ENCODE data around the gene COL4A3.

Gene COL4A3

GRCh38 chr2:227163998-227164762 lies at the start of gene COL4A3, which contains the start of gene COL4A4:
COL4A3 (plus strand) TSS chr2:227164624; CDS start chr2:227164727, 103 bp downstream.
COL4A4 (minus strand) TSS chr2:227164205; CDS start chr2:227147483, 16,722 bp downstream.
- no peak for DNase-seq (ENCODE audit: low read depth)
- no peak for TF ChIP-seq POLR2A (IDR thresholded peaks at IDR 0.05; ENCODE audit: extremely low read depth, insufficient read length)
- no peak for TF ChIP-seq MYC (IDR thresholded peaks at IDR 0.05; ENCODE audit: low read depth, low read length)
- TF ChIP-seq CTCF (IDR thresholded peaks at IDR 0.05; ENCODE audit: low read depth, low read length): no peak
- no peak for TF ChIP-seq MAX (IDR thresholded peaks at IDR 0.05; ENCODE audit: low read depth, low read length)
- no peak within 1 kb of the TSS for H3K4me3 ChIP-seq (ENCODE audit: low read depth, low read length)

- no peak overlapping the region for H3K4me3 ChIP-seq (ENCODE audit: low read depth, low read length)
- no peak for TF ChIP-seq MYC (IDR thresholded peaks at IDR 0.05; ENCODE audit: low read depth, low read length)
- TF ChIP-seq MAX (IDR thresholded peaks at IDR 0.05; ENCODE audit: low read depth, low read length): no peak
- no peak for TF ChIP-seq CTCF (IDR thresholded peaks at IDR 0.05; ENCODE audit: low read depth, low read length)
- TF ChIP-seq POLR2A (IDR thresholded peaks at IDR 0.05; ENCODE audit: extremely low read depth, insufficient read length): no peak
- DNase-seq (ENCODE audit: low read depth): no peak
Observed at GRCh38 chr2:227115761-227116160, 48.7 kb upstream of the COL4A3 start.

- no peak overlapping the region for H3K4me3 ChIP-seq (ENCODE audit: low read depth, low read length)
- TF ChIP-seq CTCF (IDR thresholded peaks at IDR 0.05; ENCODE audit: low read depth, low read length): no peak
- TF ChIP-seq MAX (IDR thresholded peaks at IDR 0.05; ENCODE audit: low read depth, low read length): no peak
- peak; percentile 39 for DNase-seq (ENCODE audit: low read depth)
Observed at GRCh38 chr2:227117027-227117426, 47.4 kb upstream of the COL4A3 start.

GRCh38 chr2:227117852-227118251 lies 46.6 kb upstream of the COL4A3 start:
- no peak for DNase-seq (ENCODE audit: low read depth)
- no peak for TF ChIP-seq MAX (IDR thresholded peaks at IDR 0.05; ENCODE audit: low read depth, low read length)
- TF ChIP-seq MYC (IDR thresholded peaks at IDR 0.05; ENCODE audit: low read depth, low read length): no peak
- no peak for TF ChIP-seq CTCF (IDR thresholded peaks at IDR 0.05; ENCODE audit: low read depth, low read length)
- no peak for TF ChIP-seq POLR2A (IDR thresholded peaks at IDR 0.05; ENCODE audit: extremely low read depth, insufficient read length)

GRCh38 chr2:227118353-227118752 lies 46.1 kb upstream of the COL4A3 start:
- no peak overlapping the region for H3K4me3 ChIP-seq (ENCODE audit: low read depth, low read length)
- TF ChIP-seq POLR2A (IDR thresholded peaks at IDR 0.05; ENCODE audit: extremely low read depth, insufficient read length) (no peak), MAX (IDR thresholded peaks at IDR 0.05; ENCODE audit: low read depth, low read length) (no peak), MYC (IDR thresholded peaks at IDR 0.05; ENCODE audit: low read depth, low read length) (no peak), CTCF (IDR thresholded peaks at IDR 0.05; ENCODE audit: low read depth, low read length) (no peak)
- no peak for DNase-seq (ENCODE audit: low read depth)

More at GRCh38 chr2:227117852-227118251, 46.6 kb upstream of the COL4A3 start:
- H3K4me3 ChIP-seq (ENCODE audit: low read depth, low read length): no peak overlapping the region
